Measurements from ENCODE around the gene HYI. TPM values are rescaled to one million over a fixed set of nuclear protein-coding genes. Genes with fewer than 3 reads are reported as not detected.

Gene HYI
- total and polyA plus RNA-seq, 8 donors: 24.4 to 173 (median 59.6) TPM

- TF ChIP-seq POLR2AphosphoS5 (IDR thresholded peaks at IDR 0.05) (no peak), POLR2A (IDR thresholded peaks at IDR 0.05) (no peak), CTCF (IDR thresholded peaks at IDR 0.05) (no peak), EP300 (IDR thresholded peaks at IDR 0.05) (no peak)
- no peak overlapping the region for H3K27ac ChIP-seq
- no peaks in the 10 kb centered on the region for H3K27me3 ChIP-seq
- no peak for DNase-seq
- no peaks in the 10 kb centered on the region for H3K9me3 ChIP-seq
- H3K4me3 ChIP-seq: no peak overlapping the region
- intact Hi-C loops (cut with DNase I; ENCODE audit: low total_unique reads): no loop called here
- peaks cover 5 to 17% (median 10%) of the 10 kb centered on the region in 4 donors for H3K4me1 ChIP-seq
- WGBS, 5 donors: 92 to 97% (median 94%) methylated on average over 9 of the region's 9 CpGs
- H3K36me3 ChIP-seq: peaks cover 77 to 100% (median 94%) of the 10 kb centered on the region in 4 donors
Observed at GRCh38 chr1:43431676-43432075, 22.1 kb downstream of the HYI start.

GRCh38 chr1:43430831-43431230 lies 22.9 kb downstream of the HYI start:
- 95 to 100% (median 96%) methylated on average over 5 of the region's 5 CpGs for WGBS, 5 donors
- no peaks in the 10 kb centered on the region for H3K9me3 ChIP-seq
- TF ChIP-seq CTCF (IDR thresholded peaks at IDR 0.05): no peak
- no peak for TF ChIP-seq EP300 (IDR thresholded peaks at IDR 0.05)
- TF ChIP-seq POLR2A (IDR thresholded peaks at IDR 0.05): no peak
- TF ChIP-seq POLR2AphosphoS5 (IDR thresholded peaks at IDR 0.05): no peak
- no peak overlapping the region for H3K27ac ChIP-seq
- peaks cover 0 to 12% (median 5%) of the 10 kb centered on the region in 4 donors for H3K4me1 ChIP-seq
- H3K27me3 ChIP-seq: no peaks in the 10 kb centered on the region
- intact Hi-C loops (cut with DNase I; ENCODE audit: low total_unique reads): no loop called here
- H3K36me3 ChIP-seq: peaks cover 85 to 100% (median 99%) of the 10 kb centered on the region in 4 donors
- DNase-seq: no peak
- no peak overlapping the region for H3K4me3 ChIP-seq

DNA sequence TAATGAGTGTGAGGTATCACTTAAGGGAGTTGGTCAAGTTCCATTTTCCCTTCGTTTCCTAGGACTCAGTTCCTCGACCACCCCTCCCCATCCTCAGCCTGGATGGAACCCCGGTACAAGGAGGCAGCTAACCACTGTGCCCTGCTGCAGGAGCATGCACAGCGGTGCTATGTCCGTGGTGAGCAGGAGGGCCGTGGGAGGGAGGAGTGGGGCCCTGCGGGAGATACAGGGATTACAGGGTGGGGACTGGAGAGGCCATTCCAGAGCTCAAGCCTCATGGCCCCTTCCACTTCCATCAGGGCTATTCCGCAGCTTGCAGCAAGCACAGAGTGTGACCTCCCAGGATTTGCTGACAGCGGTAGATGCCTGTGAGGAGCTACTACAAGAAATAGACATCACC lies 25.8 kb downstream of the HYI start:
- WGBS, 5 donors: 89 to 92% (median 89%) methylated on average over 7 to 9 of the region's 9 CpGs
- Histone ChIP-seq H3K36me3 (peaks cover 91 to 100% (median 99%) of the 10 kb centered on the region in 4 donors), H3K27ac (no peak overlapping the region), H3K27me3 (no peaks in the 10 kb centered on the region), H3K9me3 (no peaks in the 10 kb centered on the region), H3K4me3 (no peak overlapping the region), H3K4me1 (peaks cover 0 to 3% (median 0%) of the 10 kb centered on the region in 4 donors)
- intact Hi-C loops (cut with DNase I; ENCODE audit: low total_unique reads): no loop called here
- no peak for DNase-seq
- no peak for TF ChIP-seq POLR2AphosphoS5 (IDR thresholded peaks at IDR 0.05)

GRCh38 chr1:43427524-43427923 lies 26.2 kb downstream of the HYI start:
- Histone ChIP-seq H3K27ac (no peak overlapping the region), H3K9me3 (no peaks in the 10 kb centered on the region), H3K27me3 (no peaks in the 10 kb centered on the region), H3K4me3 (no peak overlapping the region), H3K4me1 (peaks cover 0 to 3% (median 0%) of the 10 kb centered on the region in 4 donors), H3K36me3 (peaks cover 90 to 100% (median 99%) of the 10 kb centered on the region in 4 donors)
- TF ChIP-seq POLR2A (IDR thresholded peaks at IDR 0.05) (no peak), EP300 (IDR thresholded peaks at IDR 0.05) (no peak), POLR2AphosphoS5 (IDR thresholded peaks at IDR 0.05) (no peak), CTCF (IDR thresholded peaks at IDR 0.05) (no peak)
- intact Hi-C loops (cut with DNase I; ENCODE audit: low total_unique reads): no loop called here
- WGBS, 5 donors: 60 to 79% (median 63%) methylated on average over 12 to 14 of the region's 14 CpGs
- peak; percentile 63 to 80 for DNase-seq

- WGBS, 5 donors: 84 to 94% (median 87%) methylated on average over 11 of the region's 11 CpGs
- Histone ChIP-seq H3K4me1 (peaks cover 0 to 3% (median 0%) of the 10 kb centered on the region in 4 donors), H3K4me3 (no peak overlapping the region), H3K9me3 (no peaks in the 10 kb centered on the region), H3K27me3 (no peaks in the 10 kb centered on the region), H3K27ac (no peak overlapping the region), H3K36me3 (peaks cover 90 to 100% (median 99%) of the 10 kb centered on the region in 4 donors)
- TF ChIP-seq POLR2A (IDR thresholded peaks at IDR 0.05): no peak
- no peak for TF ChIP-seq CTCF (IDR thresholded peaks at IDR 0.05)
- no peak for TF ChIP-seq POLR2AphosphoS5 (IDR thresholded peaks at IDR 0.05)
- TF ChIP-seq EP300 (IDR thresholded peaks at IDR 0.05): no peak
- intact Hi-C loops (cut with DNase I; ENCODE audit: low total_unique reads): no loop called here
- no peak for DNase-seq
Observed at GRCh38 chr1:43426221-43426620, 27.5 kb downstream of the HYI start.
